ENCODE measurements around the gene PCED1B. TPM values are rescaled to one million over a fixed set of nuclear protein-coding genes. Genes with fewer than 3 reads are reported as not detected.

Gene PCED1B
- total and polyA plus RNA-seq, 2 experiments from 2014 or later: 5.1 to 6.6 TPM

GRCh38 chr12:47276253-47276620 is 196.8 kb downstream of the PCED1B start (continued):
- TF ChIP-seq CTCF (conservative IDR thresholded peaks at IDR 0.05; ENCODE audit: low read depth in 2 of 2) (no peak), ZNF114 (CRISPR knock-in tag; IDR thresholded peaks at IDR 0.05) (no peak), STAT1 (IDR thresholded peaks at IDR 0.05; ENCODE audit: unreplicated experiment) (no peak), ETS1 (IDR thresholded peaks at IDR 0.05) (no peak), NANOG (IDR thresholded peaks at IDR 0.05; ENCODE audit: borderline replicate concordance) (no peak), CREB1 (CRISPR knock-in tag; IDR thresholded peaks at IDR 0.05; ENCODE audit: low read depth) (no peak), POLR2AphosphoS5 (IDR thresholded peaks at IDR 0.05; ENCODE audit: low read depth) (no peak), EZH2phosphoT487 (IDR thresholded peaks at IDR 0.05; ENCODE audit: unreplicated experiment) (no peak), ZNF331 (CRISPR knock-in tag; IDR thresholded peaks at IDR 0.05; ENCODE audit: low read depth) (no peak)

- Mint-ChIP-seq H3K9me3 (no peaks in the 10 kb centered on the region), H3K36me3 (ENCODE audit: low read depth) (no peaks in the 10 kb centered on the region), H3K4me1 (peaks cover 6% of the 10 kb centered on the region; the same call in 1 of the 3 replicates), H3K4me3 (no peak overlapping the region), H3K27me3 (ENCODE audit: insufficient read depth, low read depth, poor library complexity) (no peaks in the 10 kb centered on the region), H3K27ac (no peak overlapping the region)
- Histone ChIP-seq H3K27me3 (ENCODE audit: insufficient read depth) (no peaks in the 10 kb centered on the region), H3F3A (replicated peaks; ENCODE audit: low read depth) (no peaks in the 10 kb centered on the region), H3K4me2 (no peak overlapping the region), H3K36me3 (ENCODE audit: insufficient read depth) (no peaks in the 10 kb centered on the region), H3K27ac (ENCODE audit: low read depth) (no peak overlapping the region), H3K4me1 (ENCODE audit: insufficient read depth) (no peaks in the 10 kb centered on the region), H3K79me2 (replicated peaks; ENCODE audit: insufficient read depth) (no peaks in the 10 kb centered on the region), H3K9me2 (ENCODE audit: insufficient read depth) (peaks cover 14% of the 10 kb centered on the region; the same call in 1 of the 2 replicates), H2AFZ (no peak overlapping the region), H4K20me1 (replicated peaks; ENCODE audit: insufficient read depth) (no peaks in the 10 kb centered on the region), H3K4me3 (no peak overlapping the region)
- DNase-seq (ENCODE audit: low spot score) (no peak), ATAC-seq (no peak)
- no peak for TF ChIP-seq EZH2phosphoT487 (IDR thresholded peaks at IDR 0.05; ENCODE audit: unreplicated experiment)
- no peak for TF ChIP-seq ETS1 (IDR thresholded peaks at IDR 0.05)
- TF ChIP-seq POLR2AphosphoS5 (IDR thresholded peaks at IDR 0.05; ENCODE audit: low read depth): no peak
- no peak for TF ChIP-seq ZNF462 (CRISPR knock-in tag; IDR thresholded peaks at IDR 0.05)
- no peak for TF ChIP-seq CREB1 (CRISPR knock-in tag; IDR thresholded peaks at IDR 0.05; ENCODE audit: low read depth)
- no peak for TF ChIP-seq STAT1 (IDR thresholded peaks at IDR 0.05; ENCODE audit: unreplicated experiment)
- no peak for TF ChIP-seq NANOG (IDR thresholded peaks at IDR 0.05; ENCODE audit: borderline replicate concordance)
These were observed 197.3 kb downstream of the PCED1B start for GRCh38 chr12:47276621-47277309.

All from GM23338 (cell line).